HepG2 (cell line): ENCODE data around the gene PIGC. TPM values are rescaled to one million over a fixed set of nuclear protein-coding genes. Genes with fewer than 3 reads are reported as not detected.

Experiments
- ATAC-seq: fragments of 200-7000 bp; cut with Tn5 transposase; 3 replicates; pipeline ENCODE4 v1.9.1; 2020; ENCODE audit warnings: mild to moderate bottlenecking, moderate library complexity
- BruUV-seq: library from RNA; stranded (reverse); fragments of 400-500 nt; replicated peaks from 2 replicates; lab custom pipeline; 2021; lab: Mats Ljungman, UMichigan
- CTCF ChIA-PET: fragments of 300-600 bp; formaldehyde crosslinking; extraction: SDS; loops from one replicate; lab custom pipeline; 2021; ENCODE audit warnings: low total read pairs, inconsistent platforms, low intra/inter-chr PET ratio; lab: Yijun Ruan, JAX
- POLR2A ChIA-PET: fragments of 350-600 bp; sonication (Branson Sonifier 250); formaldehyde crosslinking; loops from one replicate; lab custom pipeline; 2020; ENCODE audit warnings: antibody characterized with exemption, inconsistent platforms; lab: Yijun Ruan, JAX
- DNase-seq: peaks from one replicate; pipeline ENCODE4 v3.0.0-alpha.2; 2015; ENCODE audit warnings: low spot score
- FAIRE-seq: peaks from 3 replicates; lab custom pipeline; 2011; peaks lifted over from hg19 to GRCh38; lab: Jason Lieb, UNC
- H2AFZ ChIP-seq: one replicate; pipeline ENCODE4 v1.6.1; 2011; ENCODE audit warnings: low read length, inconsistent platforms
- H3K27ac ChIP-seq: fragments of 300-600 bp; 3 replicates; pipeline ENCODE4 v1.8.0; 2011; ENCODE audit warnings: mixed run types, mild to moderate bottlenecking, mixed read lengths, low read length, inconsistent platforms; ENCODE audit not compliant: insufficient read depth; ENCODE audit errors: extremely low read length
- H3K27me3 ChIP-seq, 2 experiments: fragments of 200-600 bp in 1 of 2; 2 replicates in 1 of 2; 3 replicates in 1 of 2; pipeline versions ENCODE4 v1.6.0 to v1.8.0; 2011; ENCODE audit warnings: low read length in 2 of 2, mild to moderate bottlenecking in 2 of 2, moderate library complexity in 2 of 2, inconsistent platforms in 1 of 2; ENCODE audit not compliant: insufficient read depth in 2 of 2, control insufficient read depth in 1 of 2
- H3K36me3 ChIP-seq, 2 experiments: fragments of 200-600 bp in 1 of 2; replicated peaks in 1 of 2; 2 replicates in 1 of 2; 3 replicates in 1 of 2; pipeline versions ENCODE4 v1.5.1 to v1.8.0; 2011; ENCODE audit warnings: low read length in 2 of 2, inconsistent platforms in 1 of 2; ENCODE audit not compliant: insufficient read depth in 2 of 2, control insufficient read depth in 1 of 2
- H3K4me1 ChIP-seq: 2 replicates; pipeline ENCODE4 v1.5.1; 2012; ENCODE audit warnings: low read length, inconsistent platforms; ENCODE audit not compliant: insufficient read depth
- H3K4me2 ChIP-seq: 2 replicates; pipeline ENCODE4 v1.6.0; 2011; ENCODE audit warnings: low read depth, low read length, inconsistent platforms
- H3K4me3 ChIP-seq, 3 experiments: fragments of 200-600 bp in 1 of 3; sonication (generic), shearing (Covaris generic) in 1 of 3; replicated peaks in 1 of 3; 2 replicates each; pipeline ENCODE4 v1.5.1; 2011 to 2016; ENCODE audit warnings: low read length in 3 of 3, inconsistent platforms in 2 of 3, low read depth in 2 of 3, mild to moderate bottlenecking in 2 of 3, control low read depth in 1 of 3, mixed read lengths in 1 of 3; ENCODE audit not compliant: insufficient read depth in 1 of 3
- H3K79me2 ChIP-seq: one replicate; pipeline ENCODE4 v1.6.1; 2011; ENCODE audit warnings: low read length, inconsistent platforms; ENCODE audit not compliant: insufficient read depth
- H3K9ac ChIP-seq: 2 replicates; pipeline ENCODE4 v1.6.0; 2011; ENCODE audit warnings: mild to moderate bottlenecking, low read depth, low read length, inconsistent platforms; ENCODE audit not compliant: insufficient read depth
- H3K9me3 ChIP-seq: 2 replicates; pipeline ENCODE4 v1.5.1; 2012; ENCODE audit warnings: mild to moderate bottlenecking, low read length
- H4K20me1 ChIP-seq: 2 replicates; pipeline ENCODE4 v1.6.0; 2011; ENCODE audit warnings: inconsistent platforms, mild to moderate bottlenecking, low read length, moderate library complexity; ENCODE audit not compliant: insufficient read depth
- ELF3 ChIP-seq: IDR thresholded peaks from 2 replicates; pipeline ENCODE4 v1.6.1; 2016; ENCODE audit warnings: missing genetic modification reagents, missing compliant biosample characterization
- ERF ChIP-seq: IDR thresholded peaks from 2 replicates; pipeline ENCODE4 v1.6.1; 2018; ENCODE audit warnings: missing biosample characterization, missing genetic modification reagents
- HBP1 ChIP-seq: IDR thresholded peaks from 2 replicates; pipeline ENCODE4 v1.6.1; 2016; ENCODE audit warnings: low read depth, control low read depth
- HMGXB3 ChIP-seq: sonication (generic); formaldehyde crosslinking; IDR thresholded peaks from 2 replicates; pipeline ENCODE4 v1.4.0; 2020; ENCODE audit warnings: missing genetic modification reagents, borderline replicate concordance
- IKZF4 ChIP-seq: sonication (generic); formaldehyde crosslinking; IDR thresholded peaks from 2 replicates; pipeline ENCODE4 v1.5.1; 2020; ENCODE audit warnings: borderline replicate concordance, mild to moderate bottlenecking, low read depth, missing genetic modification reagents; ENCODE audit errors: not compliant biosample characterization
- REL ChIP-seq: sonication (generic); formaldehyde crosslinking; conservative IDR thresholded peaks from 2 replicates; pipeline ENCODE4 v1.8.0; 2022; ENCODE audit warnings: mild to moderate bottlenecking, missing genetic modification reagents, moderate library complexity
- SIN3A ChIP-seq: IDR thresholded peaks from 2 replicates; pipeline ENCODE4 v1.6.1; 2011; ENCODE audit warnings: low read depth, mild to moderate bottlenecking, control low read depth, low read length, borderline replicate concordance
- SIN3B ChIP-seq: fragments of 150-350 bp; IDR thresholded peaks from 2 replicates; pipeline ENCODE4 v1.6.1; 2014; ENCODE audit warnings: low read length
- ZNF10 ChIP-seq: sonication (generic); formaldehyde crosslinking; IDR thresholded peaks from 2 replicates; pipeline ENCODE4 v1.4.0; 2020; ENCODE audit warnings: mild to moderate bottlenecking, low read depth, missing genetic modification reagents, borderline replicate concordance
- ZNF276 ChIP-seq: sonication (generic); formaldehyde crosslinking; IDR thresholded peaks from 2 replicates; pipeline ENCODE4 v1.4.0; 2020; ENCODE audit warnings: mild to moderate bottlenecking, low read depth, missing genetic modification reagents
- ZNF367 ChIP-seq: sonication (generic); formaldehyde crosslinking; IDR thresholded peaks from 2 replicates; pipeline ENCODE4 v1.4.0; 2020; ENCODE audit warnings: missing genetic modification reagents, borderline replicate concordance
- ZNF441 ChIP-seq: sonication (generic); formaldehyde crosslinking; IDR thresholded peaks from 2 replicates; pipeline ENCODE4 v1.7.0; 2021; ENCODE audit warnings: missing genetic modification reagents, borderline replicate concordance
- ZNF460 ChIP-seq: sonication (generic); formaldehyde crosslinking; IDR thresholded peaks from 2 replicates; pipeline ENCODE4 v1.5.1; 2020; ENCODE audit warnings: missing genetic modification reagents, mild to moderate bottlenecking, borderline replicate concordance
- ZNF549 ChIP-seq: sonication (generic); formaldehyde crosslinking; IDR thresholded peaks from 2 replicates; pipeline ENCODE4 v1.5.0; 2020; ENCODE audit warnings: missing genetic modification reagents
- ZNF567 ChIP-seq: sonication (generic); formaldehyde crosslinking; IDR thresholded peaks from 2 replicates; pipeline ENCODE4 v1.8.1; 2023; ENCODE audit warnings: mild to moderate bottlenecking, missing genetic modification reagents, borderline replicate concordance
- ZNF775 ChIP-seq: sonication (generic); formaldehyde crosslinking; IDR thresholded peaks from 2 replicates; pipeline ENCODE4 v1.4.0; 2020; ENCODE audit warnings: missing genetic modification reagents, mild to moderate bottlenecking, moderate library complexity, borderline replicate concordance
- ZSCAN20 ChIP-seq: sonication (generic); formaldehyde crosslinking; IDR thresholded peaks from 2 replicates; pipeline ENCODE4 v1.4.0; 2020; ENCODE audit warnings: missing genetic modification reagents, mild to moderate bottlenecking, borderline replicate concordance
- WGBS: methylation state at CpG from one replicate; pipeline ENCODE4 v1.1.6; 2017; ENCODE audit warnings: low lambda C conversion rate; 5-methylcytosine and 5-hydroxymethylcytosine counted together
- in situ Hi-C: cut with HindIII; loops from 2 replicates; pipeline ENCODE4 v1.10.0; 2017; ENCODE audit warnings: low pct_unique_long_range_greater_than_20kb; ENCODE audit not compliant: extremely low pct_ligation_motif_present
- intact Hi-C: fragments of 100-400 bp; cut with micrococcal nuclease; formaldehyde crosslinking; loops from one replicate; pipeline ENCODE4 v1.10.0; 2022; ENCODE audit not compliant: unreplicated experiment
- polyA plus RNA-seq, 8 experiments: library from polyadenylated mRNA; depleted of rRNA in 3 of 8; stranded (reverse) in 7 of 8; unstranded in 1 of 8; fragments of >200 nt; fragmentation: Illumina TruSeq in 4 of 8; extraction: Trizol in 4 of 8; gene quantifications; 2 replicates each; pipeline versions ENCODE4 v1.2.1 to v1.2.3, GENCODE V29; 2011 to 2016; ENCODE audit warnings: low read depth in 4 of 8, missing spikeins in 1 of 8, mixed read lengths in 1 of 8; ENCODE audit not compliant: insufficient read depth in 1 of 8
- total RNA-seq, 5 experiments: library from RNA; depleted of rRNA; stranded (reverse); fragments of >200 nt; fragmentation: Illumina TruSeq; extraction: Trizol; gene quantifications; 2 replicates each; pipeline ENCODE4 v1.2.3, GENCODE V29; 2016; ENCODE audit warnings: low read depth in 1 of 5

PIGC gene
- total and polyA plus RNA-seq, 2 of the 13 experiments (the other 11 are each of a cell fraction or from before 2014, with no cell fraction given) = 26.7 to 29.5 TPM

GRCh38 chr1:172469717-172470116 lies 25.8 kb upstream of the PIGC start (continued):
- TF ChIP-seq ELF3 (CRISPR knock-in tag) (no peak), HBP1 (CRISPR knock-in tag) (no peak), ERF (CRISPR knock-in tag) (peak; percentile 4; the same call in 1 of the 2 replicates), ZNF460 (CRISPR knock-in tag) (no peak), ZNF10 (CRISPR knock-in tag) (no peak), ZNF775 (peak; percentile 59; the same call in 1 of the 2 replicates), REL (CRISPR knock-in tag) (no peak), ZNF549 (CRISPR knock-in tag) (no peak)

- CTCF ChIA-PET = no interaction called here
- Histone ChIP-seq H3K27me3 (no peaks in the 10 kb centered on the region), H3K27ac (no peak overlapping the region), H3K79me2 (no peaks in the 10 kb centered on the region), H3K4me1 (peaks cover 74% of the 10 kb centered on the region), H2AFZ (peak overlapping the region; percentile 9), H3K9me3 (no peaks in the 10 kb centered on the region), H3K9ac (no peak overlapping the region), H3K4me3 (no peak overlapping the region), H3K4me2 (no peak overlapping the region), H3K36me3 (no peaks in the 10 kb centered on the region), H4K20me1 (no peaks in the 10 kb centered on the region)
- BruUV-seq = no TSS peak
- ATAC-seq = no peak
- intact Hi-C loops (no loop called here), in situ Hi-C loops (no loop called here)
- POLR2A ChIA-PET = interaction anchor here (1.4 to 6.1 kb wide), 4 partner anchors 16 to 64 kb away, joined by 3 to 99 read pairs (median 16); partner anchors contain the start of gene SUCO
- WGBS = 73% methylated on average over 5 of the region's 5 CpGs
- no peak for FAIRE-seq
- no peak for DNase-seq
- TF ChIP-seq ZNF367 (no peak), ZNF441 (CRISPR knock-in tag) (no peak), ZSCAN20 (CRISPR knock-in tag) (no peak), HMGXB3 (CRISPR knock-in tag) (no peak), IKZF4 (CRISPR knock-in tag) (no peak), SIN3A (no peak), ZNF567 (CRISPR knock-in tag) (no peak), ZNF276 (CRISPR knock-in tag) (no peak), SIN3B (no peak)
These were observed 24.4 kb upstream of the PIGC start for GRCh38 chr1:172468296-172468695.
